RWPE2 (cell line): Measurements from ENCODE around the gene PNP.

Experiments used
- ATAC-seq: fragments of 200-7000 bp; cut with Tn5 transposase; 3 replicates; pipeline ENCODE4 v1.9.1; 2021; ENCODE audit warnings: low read depth
- DNase-seq: peaks from one replicate; pipeline ENCODE4 v3.0.0-alpha.2; 2020; ENCODE audit warnings: low spot score
- H3K27ac ChIP-seq: fragments of 450-650 bp; 2 replicates; pipeline ENCODE4 v1.5.1; 2017; ENCODE audit warnings: mild to moderate bottlenecking; ENCODE audit not compliant: poor library complexity, severe bottlenecking
- H3K27me3 ChIP-seq: fragments of 250-450 bp; sonication (Bioruptor Pico); 2 replicates; pipeline ENCODE4 v1.5.1; 2021; ENCODE audit warnings: mild to moderate bottlenecking, moderate library complexity; ENCODE audit not compliant: insufficient read depth, poor library complexity, severe bottlenecking
- H3K36me3 ChIP-seq: fragments of 250-450 bp; sonication (Bioruptor Pico); 2 replicates; pipeline ENCODE4 v1.5.1; 2020; ENCODE audit warnings: low read depth, mild to moderate bottlenecking, moderate library complexity
- H3K4me1 ChIP-seq: fragments of 250-450 bp; sonication (Bioruptor Pico); 2 replicates; pipeline ENCODE4 v1.5.1; 2021; ENCODE audit warnings: mild to moderate bottlenecking, moderate library complexity; ENCODE audit not compliant: insufficient read depth, poor library complexity, severe bottlenecking
- H3K4me3 ChIP-seq: fragments of 250-450 bp; sonication (Bioruptor Pico); 2 replicates; pipeline ENCODE4 v1.5.1; 2021; ENCODE audit warnings: mild to moderate bottlenecking, moderate library complexity; ENCODE audit not compliant: severe bottlenecking
- H3K9me3 ChIP-seq: fragments of 250-450 bp; sonication (Bioruptor Pico); 2 replicates; pipeline ENCODE4 v1.5.1; 2021; ENCODE audit warnings: mild to moderate bottlenecking, moderate library complexity; ENCODE audit not compliant: severe bottlenecking
- TF ChIP-seq, protein P1 (sequence below): fragments of 450-650 bp; IDR thresholded peaks from one replicate; pipeline ENCODE4 v1.5.1; 2017; ENCODE audit warnings: mild to moderate bottlenecking, moderate library complexity; ENCODE audit not compliant: poor library complexity, severe bottlenecking

Gene PNP

DNA sequence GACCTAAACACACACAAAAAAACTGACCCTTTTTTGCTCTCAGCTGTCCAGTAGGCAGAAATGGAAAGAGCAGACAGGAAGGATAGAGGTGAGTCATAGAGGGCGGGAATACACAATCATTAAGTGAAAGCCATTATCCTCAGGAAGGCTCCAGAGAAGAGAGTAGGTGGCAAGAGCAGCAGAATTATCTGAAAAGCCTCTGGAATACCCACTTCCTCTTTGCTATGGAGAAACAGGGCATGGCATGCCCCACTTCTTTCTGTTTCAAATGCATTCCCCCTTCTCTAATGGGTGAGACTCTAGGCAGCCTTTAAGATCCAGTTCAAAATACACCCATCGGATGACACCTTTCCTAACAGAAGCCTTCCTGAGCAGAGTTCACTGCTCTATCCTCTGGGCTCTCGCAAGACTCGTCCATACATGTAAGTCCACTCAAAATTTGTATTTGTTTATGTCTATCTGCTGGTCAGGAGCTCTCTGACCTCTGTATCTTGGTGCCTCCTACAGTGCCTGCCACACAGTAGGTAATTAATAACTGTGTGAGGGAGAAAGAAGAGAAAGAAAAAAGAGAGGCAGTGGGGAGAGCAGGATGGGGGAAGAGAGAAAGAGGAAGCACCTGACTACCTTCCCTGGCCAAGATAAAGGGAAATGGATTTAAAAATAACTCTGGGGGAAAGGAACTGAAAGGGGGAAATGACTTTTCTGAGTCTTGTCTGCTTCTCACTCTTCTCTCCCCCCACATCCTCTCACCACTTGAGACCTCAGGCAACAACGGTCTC is 41.8 kb upstream of the PNP start:
- peak overlapping the region; percentile 19 for H3K27ac ChIP-seq
- no peaks in the 10 kb centered on the region for H3K9me3 ChIP-seq
- H3K36me3 ChIP-seq: no peaks in the 10 kb centered on the region
- TF ChIP-seq, protein P1, sequence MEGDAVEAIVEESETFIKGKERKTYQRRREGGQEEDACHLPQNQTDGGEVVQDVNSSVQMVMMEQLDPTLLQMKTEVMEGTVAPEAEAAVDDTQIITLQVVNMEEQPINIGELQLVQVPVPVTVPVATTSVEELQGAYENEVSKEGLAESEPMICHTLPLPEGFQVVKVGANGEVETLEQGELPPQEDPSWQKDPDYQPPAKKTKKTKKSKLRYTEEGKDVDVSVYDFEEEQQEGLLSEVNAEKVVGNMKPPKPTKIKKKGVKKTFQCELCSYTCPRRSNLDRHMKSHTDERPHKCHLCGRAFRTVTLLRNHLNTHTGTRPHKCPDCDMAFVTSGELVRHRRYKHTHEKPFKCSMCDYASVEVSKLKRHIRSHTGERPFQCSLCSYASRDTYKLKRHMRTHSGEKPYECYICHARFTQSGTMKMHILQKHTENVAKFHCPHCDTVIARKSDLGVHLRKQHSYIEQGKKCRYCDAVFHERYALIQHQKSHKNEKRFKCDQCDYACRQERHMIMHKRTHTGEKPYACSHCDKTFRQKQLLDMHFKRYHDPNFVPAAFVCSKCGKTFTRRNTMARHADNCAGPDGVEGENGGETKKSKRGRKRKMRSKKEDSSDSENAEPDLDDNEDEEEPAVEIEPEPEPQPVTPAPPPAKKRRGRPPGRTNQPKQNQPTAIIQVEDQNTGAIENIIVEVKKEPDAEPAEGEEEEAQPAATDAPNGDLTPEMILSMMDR: no peak
- peaks cover 5% of the 10 kb centered on the region for H3K4me1 ChIP-seq
- DNase-seq: no peak
- ATAC-seq: peak; percentile 93
- H3K27me3 ChIP-seq: no peaks in the 10 kb centered on the region
- H3K4me3 ChIP-seq: no peak overlapping the region

- Histone ChIP-seq H3K36me3 (no peaks in the 10 kb centered on the region), H3K9me3 (no peaks in the 10 kb centered on the region), H3K27ac (no peak overlapping the region), H3K4me1 (peaks cover 5% of the 10 kb centered on the region), H3K27me3 (no peaks in the 10 kb centered on the region), H3K4me3 (no peak overlapping the region)
- TF ChIP-seq, protein P1: no peak
- DNase-seq (no peak), ATAC-seq (no peak)
These were observed 41.2 kb upstream of the PNP start for GRCh38 chr14:20428010-20428365.

GRCh38 chr14:20428802-20429201 is 40.4 kb upstream of the PNP start:
- ATAC-seq (no peak), DNase-seq (no peak)
- Histone ChIP-seq H3K27me3 (no peaks in the 10 kb centered on the region), H3K36me3 (no peaks in the 10 kb centered on the region), H3K9me3 (no peaks in the 10 kb centered on the region), H3K4me3 (no peak overlapping the region), H3K27ac (no peak overlapping the region), H3K4me1 (peaks cover 5% of the 10 kb centered on the region)
- TF ChIP-seq, protein P1: no peak

DNA sequence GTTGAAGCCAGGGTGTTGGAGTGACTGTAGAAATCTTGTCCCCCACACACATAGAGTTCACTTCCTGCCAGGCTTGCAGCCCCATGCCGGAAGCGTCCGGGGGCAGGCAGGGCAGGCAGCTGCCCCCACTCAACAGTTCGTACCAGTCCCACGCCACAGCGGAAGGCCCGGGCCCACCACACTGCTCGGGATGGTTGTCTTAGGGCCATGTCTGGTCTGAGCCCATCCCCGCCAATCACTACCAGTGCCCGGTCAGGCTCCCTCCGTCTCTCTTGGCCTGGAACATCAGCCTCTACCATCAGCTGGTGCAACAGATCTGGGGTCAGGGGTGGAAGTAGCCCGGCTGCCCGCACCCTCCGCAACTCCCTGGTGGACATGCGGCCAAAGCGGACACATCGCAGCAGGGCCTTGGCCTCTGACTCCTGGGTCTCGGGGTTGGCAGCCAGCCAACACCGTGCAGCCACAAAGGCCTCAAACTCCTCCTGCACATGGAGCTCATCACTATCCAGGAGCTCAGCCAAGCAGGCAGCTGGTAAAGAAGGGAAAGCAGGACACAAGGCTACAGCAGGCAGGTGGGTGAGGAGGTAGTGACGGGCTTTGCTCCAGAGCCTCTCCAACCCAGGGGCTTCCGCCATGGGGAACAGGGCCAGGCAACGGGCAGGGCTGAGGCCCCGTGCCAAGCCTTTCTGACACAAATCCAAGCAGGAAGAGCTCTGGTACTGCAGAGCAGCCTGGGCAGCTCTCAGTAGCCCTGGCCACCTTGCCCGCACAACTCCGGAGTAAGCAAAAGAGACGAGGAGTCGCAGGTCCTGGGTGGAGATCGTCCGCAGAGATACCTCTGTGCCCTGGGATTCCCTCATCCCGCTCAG is 39.2 kb upstream of the PNP start:
- ATAC-seq (no peak), DNase-seq (no peak)
- TF ChIP-seq, protein P1: no peak
- Histone ChIP-seq H3K27me3 (no peaks in the 10 kb centered on the region), H3K9me3 (no peaks in the 10 kb centered on the region), H3K36me3 (no peaks in the 10 kb centered on the region), H3K27ac (no peak overlapping the region), H3K4me1 (peaks cover 5% of the 10 kb centered on the region), H3K4me3 (no peak overlapping the region)
